ENCODE measurements around the gene TEP1. TPM values are rescaled to one million over a fixed set of nuclear protein-coding genes. Genes with fewer than 3 reads are reported as not detected.
A peak's percentile ranks its signal among the peaks of the same experiment; 100 is the strongest.

TEP1 gene
- total and polyA plus RNA-seq, 5 donors: 7.4 to 14.1 (median 12.8) TPM

DNA sequence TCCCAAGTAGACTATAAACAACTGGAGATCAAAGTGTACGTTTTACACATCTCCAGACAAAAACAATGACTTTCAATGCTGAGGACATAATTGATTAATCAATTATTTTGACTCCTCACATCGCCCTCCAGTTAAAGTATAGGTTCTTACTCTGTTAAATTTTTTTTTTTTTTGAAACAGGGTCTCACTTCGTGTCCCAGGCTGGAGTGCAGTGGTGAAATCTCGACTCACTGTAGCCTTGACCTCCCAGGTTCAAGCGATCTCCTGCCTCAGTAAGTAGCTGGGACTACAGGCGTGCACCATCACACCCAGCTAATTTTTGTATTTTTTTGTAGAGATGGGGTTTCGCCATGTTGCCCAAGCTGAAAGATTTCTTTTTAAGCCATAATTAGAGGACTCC, 79.3 kb downstream of the TEP1 start:
- intact Hi-C loops (cut with DNase I): loop anchor here in 1 of 4 donors (5.0 kb wide), 1 partner anchor 348 kb away; the partner anchor contains the start of gene RNASE4
- WGBS: 78% methylated on average over 7 of the region's 7 CpGs
- no peak for ATAC-seq
- no peak overlapping the region for H3K27ac ChIP-seq (ENCODE audit: low read length)
- no peak overlapping the region for H3K4me3 ChIP-seq (ENCODE audit: low read length)
- DNase-seq: no peak
- H3K9me3 ChIP-seq (ENCODE audit: control insufficient read depth, low read length): no peaks in the 10 kb centered on the region
- H3K4me1 ChIP-seq (ENCODE audit: control insufficient read depth, insufficient read depth, low read length): no peaks in the 10 kb centered on the region
- no peaks in the 10 kb centered on the region for H3K27me3 ChIP-seq (ENCODE audit: control insufficient read depth, insufficient read depth)

GRCh38 chr14:20333494-20333841, 79.8 kb downstream of the TEP1 start:
- intact Hi-C loops (cut with DNase I): loop anchor here in 1 of 4 donors (5.0 kb wide), 1 partner anchor 349 kb away; the partner anchor contains the start of gene RNASE4
- H3K27me3 ChIP-seq (ENCODE audit: control insufficient read depth, insufficient read depth): no peaks in the 10 kb centered on the region
- WGBS: 9% methylated on average over 3 of the region's 3 CpGs
- no peak for DNase-seq
- ATAC-seq: no peak
- peak overlapping the region; percentile 91 for H3K4me3 ChIP-seq (ENCODE audit: low read length)
- H3K4me1 ChIP-seq (ENCODE audit: control insufficient read depth, insufficient read depth, low read length): no peaks in the 10 kb centered on the region
- no peaks in the 10 kb centered on the region for H3K9me3 ChIP-seq (ENCODE audit: control insufficient read depth, low read length)
- no peak overlapping the region for H3K27ac ChIP-seq (ENCODE audit: low read length)

DNA sequence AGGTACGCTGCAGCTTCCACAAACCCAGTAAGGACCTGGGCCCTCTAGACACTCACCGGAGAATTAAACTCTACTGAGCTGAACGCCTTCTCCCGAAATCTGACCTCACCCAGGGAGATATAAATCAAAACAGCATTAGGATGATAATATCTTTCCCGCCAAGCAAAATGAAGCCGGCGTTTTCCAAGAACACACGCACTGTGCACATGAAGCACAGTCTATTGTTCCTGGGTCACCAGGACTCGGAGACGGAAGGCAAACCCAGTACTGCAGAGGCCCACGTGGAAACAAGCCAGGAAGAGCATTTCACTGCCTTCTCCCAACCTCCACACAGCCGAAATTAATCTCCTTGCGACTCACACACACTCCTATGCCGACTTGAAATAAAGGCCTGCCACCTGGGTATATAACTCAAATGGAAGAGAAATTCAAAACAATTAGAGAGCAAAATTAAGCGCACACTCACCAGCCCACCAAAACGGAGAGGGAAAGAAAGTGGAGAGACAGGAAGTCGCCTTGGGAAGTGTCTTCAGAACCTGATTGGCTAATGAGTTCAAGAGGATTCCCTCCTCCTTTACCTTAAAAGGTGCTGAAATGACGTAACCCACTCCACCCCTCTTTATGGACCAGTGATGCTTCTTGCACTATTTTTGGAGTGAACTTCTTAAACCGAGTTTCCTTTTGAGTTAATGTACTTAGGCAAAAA, 80.4 kb downstream of the TEP1 start, which contains the start of gene CCNB1IP1:
Gene CCNB1IP1, minus strand, starts transcription at position 492 of the 706 bp plus-strand sequence. CDS start 16,756 bp downstream, outside the sequence.
- H3K4me3 ChIP-seq (ENCODE audit: low read length): peak within 1 kb of the TSS; percentile 91
- ATAC-seq (peak; percentile 99), DNase-seq (peak; percentile 46 to 71 (median 56))
- intact Hi-C loops (cut with DNase I): loop anchor here in 1 of 4 donors (5.0 kb wide), 1 partner anchor 349 kb away; the partner anchor contains the start of gene RNASE4
- WGBS: under 1% methylated on average over 19 of the region's 19 CpGs
- no peaks in the 10 kb centered on the region for H3K9me3 ChIP-seq (ENCODE audit: control insufficient read depth, low read length)
- H3K27me3 ChIP-seq (ENCODE audit: control insufficient read depth, insufficient read depth): no peaks in the 10 kb centered on the region
- no peaks in the 10 kb centered on the region for H3K4me1 ChIP-seq (ENCODE audit: control insufficient read depth, insufficient read depth, low read length)
- peak within 1 kb of the TSS; percentile 96 for H3K27ac ChIP-seq (ENCODE audit: low read length)

GRCh38 chr14:20332431-20332787, 80.9 kb downstream of the TEP1 start:
- Histone ChIP-seq H3K4me1 (ENCODE audit: control insufficient read depth, insufficient read depth, low read length) (no peaks in the 10 kb centered on the region), H3K27ac (ENCODE audit: low read length) (peak overlapping the region; percentile 96), H3K9me3 (ENCODE audit: control insufficient read depth, low read length) (no peaks in the 10 kb centered on the region), H3K27me3 (ENCODE audit: control insufficient read depth, insufficient read depth) (no peaks in the 10 kb centered on the region), H3K4me3 (ENCODE audit: low read length) (peak overlapping the region; percentile 91)
- ATAC-seq: peak; percentile 34 to 60
- intact Hi-C loops (cut with DNase I): loop anchor here in 1 of 4 donors (5.0 kb wide), 1 partner anchor 350 kb away; the partner anchor contains the start of gene RNASE4
- WGBS: 8% methylated on average over 4 of the region's 4 CpGs
- no peak for DNase-seq

DNA sequence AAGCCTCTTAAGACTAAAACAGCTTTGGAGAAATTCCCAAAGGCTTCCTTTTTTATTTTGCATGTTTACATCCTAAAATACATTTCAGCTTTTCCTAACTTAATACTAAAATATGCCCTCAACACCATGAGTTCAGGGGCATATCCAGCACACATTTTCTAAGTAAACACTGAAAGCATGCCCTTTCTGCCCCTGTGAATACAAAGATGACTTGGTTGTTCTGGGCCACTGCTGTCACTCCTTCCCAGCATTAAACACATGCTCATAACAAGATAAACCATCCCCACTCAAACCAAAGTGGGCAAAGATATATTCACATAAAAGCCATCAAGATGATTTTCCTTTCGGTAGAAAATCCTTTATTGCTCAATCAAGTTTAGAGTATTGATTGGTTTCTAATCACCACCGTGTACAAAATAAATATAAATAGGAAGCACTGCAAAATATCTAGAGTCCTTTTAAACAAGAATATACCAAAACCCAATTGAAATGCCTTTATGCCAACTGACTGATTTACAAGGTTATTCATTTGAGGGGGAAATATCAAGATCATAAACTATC, 82.2 kb downstream of the TEP1 start:
- H3K4me3 ChIP-seq (ENCODE audit: low read length): no peak overlapping the region
- WGBS: 73% methylated on average over 2 of the region's 2 CpGs
- no peak for ATAC-seq
- H3K27ac ChIP-seq (ENCODE audit: low read length): no peak overlapping the region
- H3K27me3 ChIP-seq (ENCODE audit: control insufficient read depth, insufficient read depth): no peaks in the 10 kb centered on the region
- H3K4me1 ChIP-seq (ENCODE audit: control insufficient read depth, insufficient read depth, low read length): no peaks in the 10 kb centered on the region
- intact Hi-C loops (cut with DNase I): loop anchor here in 1 of 4 donors (5.0 kb wide), 1 partner anchor 351 kb away; the partner anchor contains the start of gene RNASE4
- no peaks in the 10 kb centered on the region for H3K9me3 ChIP-seq (ENCODE audit: control insufficient read depth, low read length)
- no peak for DNase-seq

DNA sequence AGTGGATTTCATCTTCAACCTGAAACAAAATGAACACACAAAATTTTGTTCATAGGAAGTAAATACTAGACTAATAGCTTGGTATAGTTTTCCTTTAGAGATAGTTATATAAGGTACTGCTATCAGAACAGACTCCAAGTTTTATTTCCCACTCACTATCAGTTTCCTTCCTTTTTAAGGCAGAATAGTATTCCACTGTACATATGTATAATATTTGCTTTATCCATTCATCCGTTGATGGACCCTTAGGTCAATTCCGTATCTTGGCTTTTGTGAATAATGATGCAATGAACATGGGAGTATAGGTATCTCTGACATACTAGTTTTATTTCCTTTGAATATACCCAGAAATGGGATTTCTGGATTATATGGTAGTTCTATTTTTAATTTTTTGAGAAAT, 83.9 kb downstream of the TEP1 start:
- Histone ChIP-seq H3K9me3 (ENCODE audit: control insufficient read depth, low read length) (no peaks in the 10 kb centered on the region), H3K4me3 (ENCODE audit: low read length) (no peak overlapping the region), H3K27me3 (ENCODE audit: control insufficient read depth, insufficient read depth) (no peaks in the 10 kb centered on the region), H3K27ac (ENCODE audit: low read length) (no peak overlapping the region), H3K4me1 (ENCODE audit: control insufficient read depth, insufficient read depth, low read length) (no peaks in the 10 kb centered on the region)
- DNase-seq: no peak
- no peak for ATAC-seq
- intact Hi-C loops (cut with DNase I): loop anchor here in 2 of 4 donors (5.0 to 10.0 kb wide), 2 partner anchors 275 to 283 kb away; no protein-coding TSS in a partner anchor
- WGBS: 42% methylated on average over 2 of the region's 2 CpGs

DNA sequence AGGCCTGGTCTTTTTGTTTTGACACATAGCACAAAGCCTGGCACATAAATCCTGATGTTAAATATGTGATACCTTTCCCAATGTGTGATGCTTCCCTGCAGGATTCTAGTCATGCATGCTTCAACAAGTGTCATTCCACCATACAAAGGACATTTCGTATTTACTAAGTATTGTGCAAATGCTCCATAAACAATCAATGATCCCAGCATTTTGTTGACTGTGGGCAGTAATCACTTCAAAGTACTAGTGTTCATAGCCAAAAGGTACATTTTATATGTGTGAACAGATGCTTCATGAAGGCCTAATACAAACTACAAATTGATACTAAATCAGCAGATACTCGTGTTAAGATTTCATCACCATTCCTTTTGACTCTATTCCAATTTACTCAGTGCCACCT, 84.6 kb downstream of the TEP1 start:
- no peaks in the 10 kb centered on the region for H3K9me3 ChIP-seq (ENCODE audit: control insufficient read depth, low read length)
- no peaks in the 10 kb centered on the region for H3K4me1 ChIP-seq (ENCODE audit: control insufficient read depth, insufficient read depth, low read length)
- WGBS: 39% methylated on average over 2 of the region's 2 CpGs
- ATAC-seq: no peak
- H3K27me3 ChIP-seq (ENCODE audit: control insufficient read depth, insufficient read depth): no peaks in the 10 kb centered on the region
- intact Hi-C loops (cut with DNase I): loop anchor here in 2 of 4 donors (5.0 to 10.0 kb wide), 2 partner anchors 276 to 284 kb away; no protein-coding TSS in a partner anchor
- no peak for DNase-seq
- no peak overlapping the region for H3K27ac ChIP-seq (ENCODE audit: low read length)
- no peak overlapping the region for H3K4me3 ChIP-seq (ENCODE audit: low read length)

DNA sequence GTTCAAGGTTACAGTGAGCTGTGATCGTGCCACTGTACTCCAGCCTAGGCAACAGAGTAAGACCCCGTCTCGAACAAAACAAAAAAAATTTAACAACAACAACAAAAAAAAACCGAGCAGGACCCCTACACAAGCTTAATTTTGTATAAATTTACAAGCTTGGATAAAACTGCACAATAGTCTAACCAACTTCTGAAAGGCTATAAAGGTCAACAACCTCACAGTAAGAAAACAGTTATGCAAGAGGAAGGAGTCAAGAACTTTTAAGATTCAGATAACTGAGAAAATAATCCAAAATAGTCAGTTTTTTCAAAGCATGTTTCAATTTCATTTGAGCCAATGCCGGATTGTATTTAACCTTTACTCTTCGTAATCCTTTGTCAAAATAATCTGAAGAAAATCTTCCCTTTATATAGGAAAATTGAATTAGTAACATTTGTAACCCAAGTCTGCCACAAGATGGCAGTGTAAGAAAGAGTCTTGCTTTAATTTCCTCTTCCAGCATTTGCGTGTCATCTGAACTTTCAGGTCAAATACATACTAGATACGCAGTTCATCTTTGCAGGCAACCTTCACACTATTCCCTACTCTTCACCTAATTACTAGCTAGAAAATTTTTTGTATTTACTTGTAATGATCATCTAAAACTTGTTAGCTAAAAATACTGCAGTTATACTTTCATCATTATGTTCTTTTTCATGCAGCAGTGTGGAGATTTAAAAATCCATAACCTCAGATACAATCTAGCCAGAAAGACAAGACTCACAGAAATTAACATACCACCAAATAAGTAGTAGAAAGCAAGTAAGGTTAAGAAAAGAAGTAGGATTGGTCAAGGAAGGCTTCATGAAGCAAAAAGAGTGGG, 86.1 kb downstream of the TEP1 start:
- ATAC-seq: peak; percentile 47 to 59
- Histone ChIP-seq H3K4me3 (ENCODE audit: low read length) (peak overlapping the region; percentile 5), H3K27ac (ENCODE audit: low read length) (no peak overlapping the region), H3K9me3 (ENCODE audit: control insufficient read depth, low read length) (no peaks in the 10 kb centered on the region), H3K27me3 (ENCODE audit: control insufficient read depth, insufficient read depth) (no peaks in the 10 kb centered on the region), H3K4me1 (ENCODE audit: control insufficient read depth, insufficient read depth, low read length) (no peaks in the 10 kb centered on the region)
- no peak for DNase-seq
- WGBS: 43% methylated on average over 8 of the region's 8 CpGs
- intact Hi-C loops (cut with DNase I): loop anchor here in 2 of 4 donors (5.0 to 10.0 kb wide), 2 partner anchors 278 to 285 kb away; no protein-coding TSS in a partner anchor

- Histone ChIP-seq H3K27ac (ENCODE audit: low read length) (no peak overlapping the region), H3K4me1 (ENCODE audit: control insufficient read depth, insufficient read depth, low read length) (no peaks in the 10 kb centered on the region)
Measured at GRCh38 chr14:20317720-20318119, 95.6 kb downstream of the TEP1 start.

More at GRCh38 chr14:20317720-20318119, 95.6 kb downstream of the TEP1 start:
- H3K9me3 ChIP-seq (ENCODE audit: control insufficient read depth, low read length): no peaks in the 10 kb centered on the region
- WGBS: 92% methylated on average over 16 of the region's 16 CpGs
- no peaks in the 10 kb centered on the region for H3K27me3 ChIP-seq (ENCODE audit: control insufficient read depth, insufficient read depth)
- DNase-seq (no peak), ATAC-seq (no peak)
- intact Hi-C loops (cut with DNase I): no loop called here
- H3K4me3 ChIP-seq (ENCODE audit: low read length): no peak overlapping the region

Measured in right cardiac atrium (tissue), 5 donors.